Astrocyte (in vitro differentiated cells and primary cell): ENCODE results near the gene UNC5B.

Experiments used
- EZH2 ChIP-seq: IDR thresholded peaks from 2 replicates; pipeline ENCODE4 v1.6.1; 2012; ENCODE audit warnings: mild to moderate bottlenecking, low read length, inconsistent platforms; ENCODE audit not compliant: insufficient read depth
- TF ChIP-seq, protein P1 (sequence below): IDR thresholded peaks from 2 replicates; pipeline ENCODE4 v1.5.1; 2011; ENCODE audit warnings: low read depth, mild to moderate bottlenecking, inconsistent platforms, low read length, moderate library complexity; ENCODE audit not compliant: insufficient read depth

DNA sequence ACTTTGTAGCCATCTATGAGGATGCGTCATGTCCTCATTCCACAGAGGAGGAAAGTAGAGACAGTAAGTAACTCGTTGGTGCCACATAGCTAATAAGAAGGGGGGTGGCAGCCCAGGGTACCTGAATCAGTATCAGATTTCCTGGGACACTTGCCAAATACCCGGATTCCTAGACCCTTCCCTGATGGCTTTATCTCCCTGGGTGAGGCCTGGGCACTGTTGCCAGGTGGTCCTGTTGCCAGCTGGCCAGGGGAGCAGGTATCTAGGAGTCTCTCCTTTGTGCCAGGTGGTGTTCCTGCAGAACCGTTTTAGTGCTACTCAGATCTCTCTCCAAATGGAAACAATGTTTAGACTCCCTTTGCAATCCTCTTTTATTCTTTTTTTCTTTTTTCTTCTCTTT lies 119.4 kb downstream of the UNC5B start:
- TF ChIP-seq, protein P1, sequence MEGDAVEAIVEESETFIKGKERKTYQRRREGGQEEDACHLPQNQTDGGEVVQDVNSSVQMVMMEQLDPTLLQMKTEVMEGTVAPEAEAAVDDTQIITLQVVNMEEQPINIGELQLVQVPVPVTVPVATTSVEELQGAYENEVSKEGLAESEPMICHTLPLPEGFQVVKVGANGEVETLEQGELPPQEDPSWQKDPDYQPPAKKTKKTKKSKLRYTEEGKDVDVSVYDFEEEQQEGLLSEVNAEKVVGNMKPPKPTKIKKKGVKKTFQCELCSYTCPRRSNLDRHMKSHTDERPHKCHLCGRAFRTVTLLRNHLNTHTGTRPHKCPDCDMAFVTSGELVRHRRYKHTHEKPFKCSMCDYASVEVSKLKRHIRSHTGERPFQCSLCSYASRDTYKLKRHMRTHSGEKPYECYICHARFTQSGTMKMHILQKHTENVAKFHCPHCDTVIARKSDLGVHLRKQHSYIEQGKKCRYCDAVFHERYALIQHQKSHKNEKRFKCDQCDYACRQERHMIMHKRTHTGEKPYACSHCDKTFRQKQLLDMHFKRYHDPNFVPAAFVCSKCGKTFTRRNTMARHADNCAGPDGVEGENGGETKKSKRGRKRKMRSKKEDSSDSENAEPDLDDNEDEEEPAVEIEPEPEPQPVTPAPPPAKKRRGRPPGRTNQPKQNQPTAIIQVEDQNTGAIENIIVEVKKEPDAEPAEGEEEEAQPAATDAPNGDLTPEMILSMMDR = no peak
- no peak for TF ChIP-seq EZH2
